22Rv1 (cell line): ENCODE results near the gene HMGCS2.

ENCODE experiments used
- ZFX ChIP-seq: fragments of 450-650 bp; IDR thresholded peaks from 2 replicates; pipeline ENCODE4 v1.6.1; 2017; ENCODE audit warnings: antibody characterized with exemption, borderline replicate concordance
- TF ChIP-seq, protein P1 (sequence below): fragments of 450-650 bp; IDR thresholded peaks from 2 replicates; pipeline ENCODE4 v1.5.1; 2017; ENCODE audit warnings: mild to moderate bottlenecking

DNA sequence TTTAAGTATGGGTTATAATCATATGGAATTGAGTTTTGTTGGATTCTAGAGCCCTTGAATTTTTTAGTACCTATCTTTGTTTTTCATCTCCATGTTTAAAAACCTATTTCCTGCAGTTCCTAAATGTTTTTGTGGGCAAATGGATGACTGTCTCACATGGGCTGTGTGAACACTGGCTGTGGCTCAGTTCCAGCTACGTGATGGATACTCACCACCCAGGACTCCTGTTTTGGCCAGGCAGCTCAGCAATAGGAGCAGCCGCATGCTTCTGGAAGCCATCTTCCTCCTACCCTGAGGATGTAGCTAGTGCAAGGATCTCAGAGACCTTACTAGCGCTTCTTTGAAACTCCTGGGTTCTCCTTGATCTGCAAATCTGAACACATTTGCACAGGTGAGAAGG is 39.8 kb upstream of the HMGCS2 start:
- TF ChIP-seq, protein P1, sequence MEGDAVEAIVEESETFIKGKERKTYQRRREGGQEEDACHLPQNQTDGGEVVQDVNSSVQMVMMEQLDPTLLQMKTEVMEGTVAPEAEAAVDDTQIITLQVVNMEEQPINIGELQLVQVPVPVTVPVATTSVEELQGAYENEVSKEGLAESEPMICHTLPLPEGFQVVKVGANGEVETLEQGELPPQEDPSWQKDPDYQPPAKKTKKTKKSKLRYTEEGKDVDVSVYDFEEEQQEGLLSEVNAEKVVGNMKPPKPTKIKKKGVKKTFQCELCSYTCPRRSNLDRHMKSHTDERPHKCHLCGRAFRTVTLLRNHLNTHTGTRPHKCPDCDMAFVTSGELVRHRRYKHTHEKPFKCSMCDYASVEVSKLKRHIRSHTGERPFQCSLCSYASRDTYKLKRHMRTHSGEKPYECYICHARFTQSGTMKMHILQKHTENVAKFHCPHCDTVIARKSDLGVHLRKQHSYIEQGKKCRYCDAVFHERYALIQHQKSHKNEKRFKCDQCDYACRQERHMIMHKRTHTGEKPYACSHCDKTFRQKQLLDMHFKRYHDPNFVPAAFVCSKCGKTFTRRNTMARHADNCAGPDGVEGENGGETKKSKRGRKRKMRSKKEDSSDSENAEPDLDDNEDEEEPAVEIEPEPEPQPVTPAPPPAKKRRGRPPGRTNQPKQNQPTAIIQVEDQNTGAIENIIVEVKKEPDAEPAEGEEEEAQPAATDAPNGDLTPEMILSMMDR: no peak
- no peak for TF ChIP-seq ZFX
